ENCODE results near the gene AKAP17A.
"Not testable (repeated sequence)": the region's sequence is repeated elsewhere in the genome, so short reads cannot be mapped to it uniquely, and the experiment has no call there.

Gene AKAP17A

DNA sequence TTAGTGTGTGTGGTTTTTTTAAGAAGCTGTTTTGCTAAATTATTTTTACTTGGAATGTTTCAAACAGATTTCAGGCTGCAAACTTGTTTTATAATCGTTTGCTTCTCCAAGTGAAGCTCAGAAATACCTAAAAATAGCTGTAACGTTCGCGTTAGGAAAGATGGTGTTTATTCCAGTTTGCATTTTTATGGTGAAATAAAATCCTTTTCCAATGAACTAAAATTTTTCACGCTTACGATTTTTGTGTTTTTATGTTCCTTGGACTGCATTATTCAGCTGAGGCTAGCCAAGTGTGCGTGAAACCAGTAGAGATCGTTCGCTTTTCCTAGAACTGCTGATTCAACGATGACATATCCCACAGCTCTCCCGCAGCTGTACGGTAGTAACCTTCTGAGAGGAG is 10.9 kb downstream of the AKAP17A start:
- DNase-seq: no peak

DNA sequence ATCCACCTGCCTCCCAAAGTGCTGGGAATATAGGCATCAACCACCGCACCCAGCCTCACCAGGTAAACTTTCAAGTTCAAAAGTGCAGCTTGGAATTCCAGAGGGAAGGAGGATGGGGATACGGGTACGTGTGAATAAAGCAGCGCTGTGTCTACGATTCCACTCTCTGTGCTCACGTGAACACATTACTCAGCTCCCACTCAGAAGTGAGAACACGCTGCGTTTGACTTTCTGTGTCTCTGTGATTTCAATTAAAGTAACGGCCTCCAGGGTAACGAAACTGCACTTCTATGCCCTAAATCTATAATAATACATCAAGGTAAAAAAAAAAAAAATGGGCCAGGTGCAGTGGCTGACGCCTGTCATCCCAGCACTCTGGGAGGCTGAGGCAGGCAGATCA is 15.1 kb downstream of the AKAP17A start:
- DNase-seq: no peak

DNA sequence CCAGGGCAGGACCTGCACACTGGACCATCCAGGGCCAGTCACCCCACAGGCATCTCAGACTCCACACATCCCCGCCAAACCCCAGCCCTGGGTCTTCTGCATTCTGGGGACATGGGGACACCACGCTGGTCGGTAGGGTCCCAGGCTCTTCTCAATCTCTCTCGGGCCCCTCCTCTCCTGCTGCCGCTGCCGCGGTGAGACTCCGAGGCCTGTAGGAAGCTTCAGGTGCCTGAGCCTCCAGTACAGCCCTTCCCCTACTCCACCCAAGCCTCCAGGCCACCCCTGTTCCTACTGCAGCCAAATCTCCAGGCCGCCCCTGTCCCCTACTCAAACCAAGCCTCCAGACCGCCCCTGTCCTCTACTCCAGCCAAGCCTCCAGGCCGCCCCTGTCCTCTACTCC is 17.9 kb downstream of the AKAP17A start:
- no peak for DNase-seq

GRCh38 chrX:1609762-1610161 is 18.4 kb downstream of the AKAP17A start:
- DNase-seq: no peak

- DNase-seq: no peak
Measured at GRCh38 chrX:1610166-1610565, 18.8 kb downstream of the AKAP17A start.

DNA sequence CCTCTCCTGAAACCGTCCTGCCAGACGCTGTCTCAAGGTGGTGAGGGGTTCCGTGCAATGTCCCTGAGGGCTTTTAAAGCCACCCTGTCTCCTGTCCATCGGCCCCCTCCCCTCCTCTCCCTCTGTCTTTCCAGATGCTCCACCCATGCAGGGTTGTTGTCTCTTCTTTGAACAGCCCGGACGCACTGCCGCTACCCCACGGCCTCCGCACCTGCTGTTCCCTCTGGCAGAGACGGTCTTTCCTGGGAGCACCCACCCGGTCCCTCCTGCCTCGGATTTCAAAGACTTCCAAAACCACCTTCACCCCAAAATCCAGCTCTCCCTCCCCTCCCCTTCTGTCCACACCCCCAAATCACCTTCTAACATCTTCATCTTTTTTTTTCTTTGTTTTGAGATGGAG is 19.3 kb downstream of the AKAP17A start:
- DNase-seq: no peak

DNA sequence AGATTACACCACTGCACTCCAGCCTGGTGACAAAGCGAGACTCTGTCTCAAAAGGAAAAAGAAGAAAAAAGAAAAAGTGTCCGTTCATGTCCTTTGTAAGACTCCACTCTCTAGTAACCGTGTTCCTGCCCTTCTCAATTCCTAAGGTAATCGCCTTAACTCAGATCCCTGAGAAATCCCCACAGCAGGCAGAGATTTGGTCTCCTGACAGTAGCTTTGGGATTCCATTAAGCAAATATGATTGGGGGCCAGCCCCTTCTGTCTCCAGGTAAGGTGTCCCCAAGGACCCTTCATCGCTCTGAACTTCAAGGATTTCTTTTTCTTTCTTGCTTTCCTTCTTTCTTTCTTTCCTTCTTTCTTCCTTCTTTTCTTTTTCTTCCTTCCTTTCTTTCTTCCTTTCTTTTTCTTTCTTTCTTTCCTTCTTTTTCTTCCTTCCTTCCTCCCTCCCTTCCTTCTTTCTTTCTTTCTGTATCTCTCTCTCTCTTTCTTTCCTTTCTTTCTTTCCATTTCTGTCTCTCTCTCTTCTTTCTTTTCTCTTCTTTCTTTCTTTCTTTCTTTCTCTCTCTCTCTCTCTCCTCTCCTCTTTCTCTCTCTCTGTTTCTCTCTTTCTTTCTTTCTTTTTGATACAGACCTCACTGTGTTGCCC is 21.4 kb downstream of the AKAP17A start:
- DNase-seq: no peak

DNA sequence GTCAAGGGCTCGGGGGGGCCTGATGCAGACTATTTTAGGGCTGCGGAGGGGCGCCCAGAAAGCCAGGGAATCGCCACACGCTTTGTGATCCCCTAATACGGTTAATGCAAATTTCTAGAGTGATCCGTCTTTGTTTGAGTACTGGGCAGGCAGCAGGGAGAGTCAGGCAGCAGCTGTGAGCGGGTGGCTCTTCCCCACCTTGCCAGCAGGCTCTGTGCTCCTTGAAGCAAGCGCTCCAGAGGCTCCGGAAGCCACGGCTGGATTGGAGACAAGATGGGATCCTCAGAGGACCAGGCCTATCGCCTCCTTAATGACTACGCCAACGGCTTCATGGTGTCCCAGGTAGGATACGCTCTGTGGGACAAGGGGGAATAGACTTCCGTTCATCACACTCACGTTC is 23.5 kb downstream of the AKAP17A start, which contains the start of gene ASMT:
TSS of gene ASMT (plus strand) at position 133 of the 400 bp plus-strand sequence. CDS start at position 274, 141 bp downstream.
- no peak for DNase-seq

DNA sequence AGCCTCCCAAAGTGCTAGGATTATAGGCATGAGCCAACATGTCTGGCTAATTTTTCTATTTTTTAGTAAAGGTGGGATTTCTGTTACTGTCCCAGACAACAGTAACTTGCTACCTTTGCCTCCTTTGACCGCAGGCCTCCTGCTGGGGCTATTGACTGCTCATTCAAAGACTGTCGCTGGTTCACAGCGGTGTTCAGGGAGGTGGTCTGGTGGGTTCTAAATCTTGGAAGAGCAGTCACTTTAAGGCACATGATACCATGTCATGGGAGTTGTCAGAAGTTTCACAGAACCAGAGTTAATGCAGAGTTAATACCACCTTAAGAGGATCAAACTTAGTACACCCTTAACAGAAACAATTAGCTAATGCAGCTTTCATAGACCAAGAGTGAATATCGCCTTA is 27.3 kb downstream of the AKAP17A start:
- no peak for DNase-seq

DNA sequence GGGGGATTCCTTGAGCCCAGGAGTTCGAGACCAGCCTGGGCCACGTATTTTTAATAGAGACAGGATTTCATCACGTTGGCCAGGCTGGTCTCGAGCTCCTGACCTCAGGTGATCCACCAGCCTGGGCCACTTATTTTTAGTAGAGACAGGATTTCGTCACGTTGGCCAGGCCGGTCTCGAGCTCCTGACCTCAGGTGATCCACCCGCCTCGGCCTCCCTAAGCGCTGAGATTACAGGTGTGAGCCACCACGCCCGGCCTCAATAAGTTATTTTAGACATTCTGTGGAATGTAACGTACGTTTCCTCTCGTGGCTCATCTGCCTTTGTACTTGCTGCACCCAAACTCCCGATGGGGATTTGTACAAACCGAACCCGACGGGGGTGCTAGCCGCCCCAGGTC is 32.3 kb downstream of the AKAP17A start:
- no peak for DNase-seq

GRCh38 chrX:1624158-1624860 is 32.9 kb downstream of the AKAP17A start:
- DNase-seq: not testable (repeated sequence)

DNA sequence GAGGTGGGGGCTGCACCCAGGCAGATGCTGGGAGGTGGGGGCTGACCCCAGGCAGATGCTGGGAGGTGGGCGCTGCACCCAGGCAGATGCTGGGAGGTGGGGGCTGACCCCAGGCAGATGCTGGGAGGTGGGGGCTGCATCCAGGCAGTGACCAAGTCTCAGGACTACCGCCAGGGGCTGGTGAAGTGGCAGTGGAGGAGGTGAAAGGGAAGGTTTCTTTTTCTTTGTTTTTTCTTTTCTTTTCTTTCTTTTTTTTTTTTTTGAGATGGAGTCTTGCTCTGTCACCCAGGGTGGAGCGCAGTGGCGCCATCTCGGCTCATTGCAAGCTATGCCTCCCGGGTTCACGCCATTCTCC is 33.4 kb downstream of the AKAP17A start:
- not testable (repeated sequence) for DNase-seq

GRCh38 chrX:1629244-1629643 is 37.8 kb downstream of the AKAP17A start:
- no peak for DNase-seq

DNA sequence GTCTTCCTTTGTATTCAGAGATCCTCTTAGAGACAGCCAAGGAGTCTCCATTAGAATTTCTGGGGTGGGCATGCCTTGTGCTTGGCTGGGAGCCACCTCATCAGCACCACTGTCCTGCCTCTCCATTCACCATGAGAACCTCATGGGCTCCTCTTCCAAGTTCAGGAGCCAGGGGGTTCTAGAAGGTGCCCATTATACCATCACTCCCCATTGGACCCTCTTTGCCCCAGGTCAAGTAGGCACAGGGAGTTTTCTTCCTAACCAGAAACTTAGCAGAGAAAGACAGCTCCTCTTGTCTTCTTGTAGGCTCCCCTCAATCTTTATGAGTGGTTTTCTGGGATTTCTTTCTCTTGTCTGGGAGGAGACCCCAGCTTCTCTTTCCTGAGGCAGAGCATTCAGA is 54.6 kb downstream of the AKAP17A start:
- DNase-seq: no peak

GRCh38 chrX:1649621-1650020 is 58.2 kb downstream of the AKAP17A start:
- no peak for DNase-seq

Data from GF-D8 (cell line).